Measurements from ENCODE around the gene LGALS12. TPM values are rescaled to one million over a fixed set of nuclear protein-coding genes. Genes with fewer than 3 reads are reported as not detected.

LGALS12 gene
- total and polyA plus RNA-seq, 10 of the 15 experiments (the other 5 are each of a cell fraction or from before 2014, with no cell fraction given) = not detected

DNA sequence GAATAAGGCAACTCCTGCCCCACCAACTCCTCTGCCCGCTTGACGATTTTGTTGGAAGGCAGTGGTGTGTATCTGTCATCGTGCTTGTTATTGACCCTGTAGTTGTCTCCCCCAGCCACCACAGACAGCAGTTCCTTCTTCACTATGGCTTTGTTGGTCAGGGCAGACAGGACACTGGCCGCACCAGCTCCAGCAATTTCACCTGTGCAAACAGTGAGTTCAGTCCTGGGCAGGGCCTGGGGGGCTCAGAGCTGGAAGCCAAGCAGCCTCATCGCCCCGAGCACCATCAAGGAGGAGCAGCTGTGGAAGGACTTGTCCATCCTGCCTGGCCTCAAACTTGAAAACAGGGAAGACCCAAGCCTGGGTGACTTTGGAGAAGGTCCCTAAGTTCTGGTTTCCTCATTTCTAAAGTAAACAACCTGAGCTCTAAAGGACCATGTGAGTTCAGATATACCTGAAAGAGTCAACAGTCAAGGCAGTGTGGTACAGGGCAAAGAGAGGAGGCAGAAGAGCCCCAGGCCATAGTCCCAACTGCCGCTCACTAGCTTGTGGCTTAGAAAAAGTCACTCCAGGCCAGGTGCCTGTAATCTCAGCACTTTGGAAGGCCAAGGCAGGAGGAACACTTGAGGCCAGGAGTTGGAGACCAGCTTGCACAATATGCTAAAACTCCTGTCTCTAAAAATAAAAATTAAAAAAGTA is 52.7 kb downstream of the LGALS12 start:
- no peaks in the 10 kb centered on the region for H3K27me3 ChIP-seq (replicated peaks in 1 of 2; ENCODE audit: control insufficient read depth in 2 of 2, insufficient read depth in 2 of 2, low read length in 1 of 2)
- intact Hi-C loops (cut with micrococcal nuclease; ENCODE audit: unreplicated experiment) (no loop called here), in situ Hi-C loops (cut with MboI) (no loop called here)
- H3K9ac ChIP-seq (ENCODE audit: control insufficient read depth, insufficient read depth, low read length) = no peak overlapping the region
- H3K9me3 ChIP-seq (replicated peaks; ENCODE audit: control insufficient read depth, insufficient read depth, low read length) = no peaks in the 10 kb centered on the region
- ChIA-PET RAD21 (ENCODE audit: unreplicated experiment) (interaction anchor here (1.3 kb wide), 1 partner anchor 80 kb away, joined by 3 read pairs; no protein-coding TSS in a partner anchor), SMC1A (ENCODE audit: uncharacterized antibody, unreplicated experiment) (interaction anchor here (0.6 to 1.0 kb wide), 3 partner anchors 15 to 72 kb away, joined by 3 to 4 read pairs (median 3); no protein-coding TSS in a partner anchor), POLR2A (no interaction called here), CTCF (interaction anchor here (1.0 kb wide), 1 partner anchor 77 kb away, joined by 3 read pairs; no protein-coding TSS in a partner anchor)
- DNase-seq (ENCODE audit: low read depth, low spot score) (no peak), FAIRE-seq (no peak), ATAC-seq (no peak)
- H3K36me3 ChIP-seq (ENCODE audit: control insufficient read depth in 2 of 2, insufficient read depth in 2 of 2, low read length in 1 of 2) = no peaks in the 10 kb centered on the region
- H3K79me2 ChIP-seq (ENCODE audit: control insufficient read depth, insufficient read depth, low read length) = no peaks in the 10 kb centered on the region
- TF ChIP-seq HDGF (IDR thresholded peaks at IDR 0.05) (no peak), HDAC6 (IDR thresholded peaks at IDR 0.05; ENCODE audit: unreplicated experiment) (no peak), PML (IDR thresholded peaks at IDR 0.05; ENCODE audit: low read length) (no peak), NR2F1 (conservative IDR thresholded peaks at IDR 0.05) (no peak), SRF (IDR thresholded peaks at IDR 0.05; ENCODE audit: low read depth in 2 of 2, low read length in 2 of 2) (no peak)
- peaks cover 19% of the 10 kb centered on the region for H3K4me1 ChIP-seq (ENCODE audit: control insufficient read depth, insufficient read depth, low read length)
- H4K20me1 ChIP-seq (ENCODE audit: control insufficient read depth, insufficient read depth) = no peaks in the 10 kb centered on the region
- H3K27ac ChIP-seq (ENCODE audit: control insufficient read depth, insufficient read depth) = no peak overlapping the region
- no peak overlapping the region for H2AFZ ChIP-seq (ENCODE audit: control insufficient read depth, low read depth, low read length)
- BruUV-seq (replicated peaks) = no TSS peak
- H3K4me2 ChIP-seq (ENCODE audit: control insufficient read depth, insufficient read depth) = no peak overlapping the region
- no peak overlapping the region for H3K4me3 ChIP-seq
- WGBS (ENCODE audit: insufficient coverage, insufficient replicate concordance, low lambda C conversion rate, missing lambda C conversion rate) = 92% methylated on average over 7 of the region's 7 CpGs

DNA sequence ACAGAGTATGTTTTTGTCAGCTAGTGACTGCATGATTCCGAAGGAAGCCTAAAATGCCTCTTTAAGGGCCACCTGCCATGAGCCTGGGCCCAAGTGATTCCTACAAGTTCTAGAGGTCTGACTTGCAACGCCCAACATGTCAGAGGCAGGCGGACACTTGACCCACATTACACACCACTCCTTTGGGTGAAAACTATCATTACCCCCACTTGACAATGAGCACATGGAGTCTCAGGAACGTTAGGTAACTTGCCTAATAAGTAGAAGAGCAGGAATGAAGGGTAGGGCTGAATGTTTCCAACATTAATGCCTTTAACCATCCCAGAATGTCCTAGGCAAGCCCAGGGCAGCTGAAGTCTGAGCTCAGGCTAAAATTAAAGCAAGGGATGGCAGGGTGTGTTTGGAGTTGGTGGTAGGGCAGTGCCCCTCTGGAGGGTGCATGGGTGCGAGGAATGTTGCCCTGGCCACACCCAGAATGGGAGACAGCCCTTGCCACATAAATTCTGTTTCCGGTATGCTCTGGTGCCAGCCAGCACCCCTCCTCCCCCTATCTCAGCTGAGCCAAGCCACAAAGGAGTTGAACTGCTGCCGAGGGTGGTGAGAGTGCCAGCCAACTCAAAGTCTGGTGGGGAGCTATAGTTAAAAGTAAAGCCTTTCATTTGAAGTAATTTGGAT is 54.8 kb downstream of the LGALS12 start:
- Histone ChIP-seq H3K79me2 (ENCODE audit: control insufficient read depth, insufficient read depth, low read length) (no peaks in the 10 kb centered on the region), H3K4me3 (no peak overlapping the region), H3K27me3 (replicated peaks in 1 of 2; ENCODE audit: control insufficient read depth in 2 of 2, insufficient read depth in 2 of 2, low read length in 1 of 2) (no peaks in the 10 kb centered on the region), H4K20me1 (ENCODE audit: control insufficient read depth, insufficient read depth) (no peaks in the 10 kb centered on the region), H3K27ac (ENCODE audit: control insufficient read depth, insufficient read depth) (no peak overlapping the region), H2AFZ (ENCODE audit: control insufficient read depth, low read depth, low read length) (no peak overlapping the region), H3K4me1 (ENCODE audit: control insufficient read depth, insufficient read depth, low read length) (peaks cover 30% of the 10 kb centered on the region), H3K4me2 (ENCODE audit: control insufficient read depth, insufficient read depth) (no peak overlapping the region), H3K36me3 (ENCODE audit: control insufficient read depth in 2 of 2, insufficient read depth in 2 of 2, low read length in 1 of 2) (no peaks in the 10 kb centered on the region), H3K9ac (ENCODE audit: control insufficient read depth, insufficient read depth, low read length) (no peak overlapping the region), H3K9me3 (replicated peaks; ENCODE audit: control insufficient read depth, insufficient read depth, low read length) (no peaks in the 10 kb centered on the region)
- ATAC-seq (no peak), FAIRE-seq (no peak), DNase-seq (ENCODE audit: low read depth, low spot score) (no peak)
- no TSS peak for BruUV-seq (replicated peaks)
- intact Hi-C loops (cut with micrococcal nuclease; ENCODE audit: unreplicated experiment) (no loop called here), in situ Hi-C loops (cut with MboI) (no loop called here)
- RAD21 ChIA-PET (ENCODE audit: unreplicated experiment) = interaction anchor here (2.6 kb wide), 1 partner anchor 24 kb away, joined by 9 read pairs; the partner anchor contains the start of gene PLAAT4
- POLR2A ChIA-PET = interaction anchor here (0.6 kb wide), 1 partner anchor 735 kb away, joined by 3 read pairs; no protein-coding TSS in a partner anchor
- SMC1A ChIA-PET (ENCODE audit: uncharacterized antibody, unreplicated experiment) = interaction anchor here (0.6 kb wide), 1 partner anchor 13 kb away, joined by 3 read pairs; no protein-coding TSS in a partner anchor
- CTCF ChIA-PET = interaction anchor here (1.4 kb wide), 1 partner anchor 178 kb away, joined by 3 read pairs; no protein-coding TSS in a partner anchor
- WGBS (ENCODE audit: insufficient coverage, insufficient replicate concordance, low lambda C conversion rate, missing lambda C conversion rate) = 46% methylated on average over 7 of the region's 7 CpGs
- TF ChIP-seq, protein P1, sequence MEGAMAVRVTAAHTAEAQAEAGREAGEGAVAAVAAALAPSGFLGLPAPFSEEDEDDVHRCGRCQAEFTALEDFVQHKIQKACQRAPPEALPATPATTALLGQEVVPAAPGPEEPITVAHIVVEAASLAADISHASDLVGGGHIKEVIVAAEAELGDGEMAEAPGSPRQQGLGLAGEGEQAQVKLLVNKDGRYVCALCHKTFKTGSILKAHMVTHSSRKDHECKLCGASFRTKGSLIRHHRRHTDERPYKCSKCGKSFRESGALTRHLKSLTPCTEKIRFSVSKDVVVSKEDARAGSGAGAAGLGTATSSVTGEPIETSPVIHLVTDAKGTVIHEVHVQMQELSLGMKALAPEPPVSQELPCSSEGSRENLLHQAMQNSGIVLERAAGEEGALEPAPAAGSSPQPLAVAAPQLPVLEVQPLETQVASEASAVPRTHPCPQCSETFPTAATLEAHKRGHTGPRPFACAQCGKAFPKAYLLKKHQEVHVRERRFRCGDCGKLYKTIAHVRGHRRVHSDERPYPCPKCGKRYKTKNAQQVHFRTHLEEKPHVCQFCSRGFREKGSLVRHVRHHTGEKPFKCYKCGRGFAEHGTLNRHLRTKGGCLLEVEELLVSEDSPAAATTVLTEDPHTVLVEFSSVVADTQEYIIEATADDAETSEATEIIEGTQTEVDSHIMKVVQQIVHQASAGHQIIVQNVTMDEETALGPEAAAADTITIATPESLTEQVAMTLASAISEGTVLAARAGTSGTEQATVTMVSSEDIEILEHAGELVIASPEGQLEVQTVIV (IDR thresholded peaks at IDR 0.05; ENCODE audit: borderline replicate concordance, partially characterized antibody) = no peak
- TF ChIP-seq CHD4 (IDR thresholded peaks at IDR 0.05) (no peak), NR2C2 (IDR thresholded peaks at IDR 0.05; ENCODE audit: borderline replicate concordance, control insufficient read depth, insufficient read length, low read depth) (no peak), KAT2A (conservative IDR thresholded peaks at IDR 0.05; ENCODE audit: control insufficient read depth, low read depth, low read length) (no peak), CBX3 (IDR thresholded peaks at IDR 0.05; ENCODE audit: borderline replicate concordance, low read depth) (no peak)

Data from GM12878 (cell line).